Measurements from ENCODE around the gene MYO7A. TPM values are rescaled to one million over a fixed set of nuclear protein-coding genes. Genes with fewer than 3 reads are reported as not detected.

MYO7A gene
- total and polyA plus RNA-seq, 8 donors, result 1.4 to 29.2 (median 3.3) TPM

GRCh38 chr11:77200351-77201268 is 72.6 kb downstream of the MYO7A start:
- 84 to 89% (median 89%) methylated on average over 11 to 12 of the region's 12 CpGs for WGBS, 5 donors
- DNase-seq, result peak in 1 of 2 donors; percentile 16
- TF ChIP-seq POLR2AphosphoS5 (IDR thresholded peaks at IDR 0.05) (no peak), POLR2A (IDR thresholded peaks at IDR 0.05) (no peak), EP300 (IDR thresholded peaks at IDR 0.05) (no peak)
- TF ChIP-seq, protein P1, sequence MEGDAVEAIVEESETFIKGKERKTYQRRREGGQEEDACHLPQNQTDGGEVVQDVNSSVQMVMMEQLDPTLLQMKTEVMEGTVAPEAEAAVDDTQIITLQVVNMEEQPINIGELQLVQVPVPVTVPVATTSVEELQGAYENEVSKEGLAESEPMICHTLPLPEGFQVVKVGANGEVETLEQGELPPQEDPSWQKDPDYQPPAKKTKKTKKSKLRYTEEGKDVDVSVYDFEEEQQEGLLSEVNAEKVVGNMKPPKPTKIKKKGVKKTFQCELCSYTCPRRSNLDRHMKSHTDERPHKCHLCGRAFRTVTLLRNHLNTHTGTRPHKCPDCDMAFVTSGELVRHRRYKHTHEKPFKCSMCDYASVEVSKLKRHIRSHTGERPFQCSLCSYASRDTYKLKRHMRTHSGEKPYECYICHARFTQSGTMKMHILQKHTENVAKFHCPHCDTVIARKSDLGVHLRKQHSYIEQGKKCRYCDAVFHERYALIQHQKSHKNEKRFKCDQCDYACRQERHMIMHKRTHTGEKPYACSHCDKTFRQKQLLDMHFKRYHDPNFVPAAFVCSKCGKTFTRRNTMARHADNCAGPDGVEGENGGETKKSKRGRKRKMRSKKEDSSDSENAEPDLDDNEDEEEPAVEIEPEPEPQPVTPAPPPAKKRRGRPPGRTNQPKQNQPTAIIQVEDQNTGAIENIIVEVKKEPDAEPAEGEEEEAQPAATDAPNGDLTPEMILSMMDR (IDR thresholded peaks at IDR 0.05), result no peak
- Histone ChIP-seq H3K27ac (no peak overlapping the region), H3K36me3 (no peaks in the 10 kb centered on the region), H3K4me3 (no peak overlapping the region), H3K9me3 (no peaks in the 10 kb centered on the region), H3K4me1 (no peaks in the 10 kb centered on the region), H3K27me3 (no peaks in the 10 kb centered on the region)
- intact Hi-C loops (cut with DNase I; ENCODE audit: low total_unique reads), result no loop called here

DNA sequence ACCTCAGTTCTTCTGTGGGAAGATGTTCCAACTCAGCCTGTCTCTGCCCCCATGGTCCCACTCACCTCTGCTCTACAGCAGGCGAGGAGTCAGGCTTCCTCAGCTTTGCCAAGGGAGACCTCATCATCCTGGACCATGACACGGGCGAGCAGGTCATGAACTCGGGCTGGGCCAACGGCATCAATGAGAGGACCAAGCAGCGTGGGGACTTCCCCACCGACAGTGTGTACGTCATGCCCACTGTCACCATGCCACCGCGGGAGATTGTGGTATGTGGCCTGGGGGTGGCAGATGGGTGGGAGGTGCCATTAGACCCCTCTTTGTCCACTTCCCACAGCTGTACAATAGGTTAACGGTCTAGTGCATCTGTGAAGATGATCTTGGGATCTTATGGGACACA is 73.3 kb downstream of the MYO7A start:
- no peak for DNase-seq
- TF ChIP-seq, protein P1 (IDR thresholded peaks at IDR 0.05), result no peak
- TF ChIP-seq POLR2A (IDR thresholded peaks at IDR 0.05) (no peak), EP300 (IDR thresholded peaks at IDR 0.05) (no peak), POLR2AphosphoS5 (IDR thresholded peaks at IDR 0.05) (no peak)
- H3K9me3 ChIP-seq, result no peaks in the 10 kb centered on the region
- no peaks in the 10 kb centered on the region for H3K36me3 ChIP-seq
- H3K27ac ChIP-seq, result no peak overlapping the region
- no peaks in the 10 kb centered on the region for H3K4me1 ChIP-seq
- intact Hi-C loops (cut with DNase I; ENCODE audit: low total_unique reads), result no loop called here
- no peak overlapping the region for H3K4me3 ChIP-seq
- H3K27me3 ChIP-seq, result no peaks in the 10 kb centered on the region
- 87 to 95% (median 92%) methylated on average over 11 of the region's 11 CpGs for WGBS, 5 donors

DNA sequence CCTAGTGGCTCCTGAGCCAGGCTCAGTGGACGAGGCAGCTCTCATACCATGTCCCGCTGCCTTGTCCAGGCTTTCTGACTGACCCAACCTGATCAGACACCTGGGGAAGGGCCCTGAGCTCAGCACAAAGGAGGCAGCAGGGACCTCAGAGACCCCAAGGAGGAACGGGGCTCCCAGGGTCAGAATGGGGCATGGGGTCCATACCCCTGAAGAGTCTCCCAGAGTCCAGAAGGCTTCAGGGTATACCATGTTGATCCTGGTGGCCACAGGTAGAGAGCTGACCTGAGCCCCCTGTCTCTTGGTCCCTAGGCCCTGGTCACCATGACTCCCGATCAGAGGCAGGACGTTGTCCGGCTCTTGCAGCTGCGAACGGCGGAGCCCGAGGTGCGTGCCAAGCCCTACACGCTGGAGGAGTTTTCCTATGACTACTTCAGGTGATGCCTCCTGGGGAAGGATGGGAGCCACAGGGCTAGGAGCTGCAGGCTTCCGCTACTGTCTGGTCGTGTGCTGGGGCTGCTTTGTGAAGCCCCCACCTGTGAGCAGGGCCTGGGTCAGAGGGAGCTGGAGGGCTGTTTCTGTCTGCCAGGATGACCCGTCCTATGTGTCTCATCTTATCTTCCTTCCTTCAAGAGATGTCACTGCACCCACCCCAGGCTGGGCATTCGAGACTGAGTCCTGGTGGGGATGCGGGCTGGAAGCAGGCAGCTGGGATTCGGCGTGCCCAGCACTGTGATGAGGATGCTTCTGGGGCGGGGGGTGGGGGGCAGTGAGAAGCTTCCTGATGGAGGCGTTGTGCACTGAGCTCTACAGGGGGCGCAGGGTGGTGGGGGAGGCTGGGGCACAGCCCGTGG is 74.2 kb downstream of the MYO7A start:
- 93 to 98% (median 97%) methylated on average over 7 to 23 of the region's 23 CpGs for WGBS, 5 donors

More for the DNA sequence above, 74.2 kb downstream of the MYO7A start:
- intact Hi-C loops (cut with DNase I; ENCODE audit: low total_unique reads), result no loop called here
- no peak overlapping the region for H3K4me3 ChIP-seq
- H3K36me3 ChIP-seq, result no peaks in the 10 kb centered on the region
- TF ChIP-seq POLR2AphosphoS5 (IDR thresholded peaks at IDR 0.05), result no peak
- TF ChIP-seq, protein P1 (IDR thresholded peaks at IDR 0.05), result no peak
- TF ChIP-seq EP300 (IDR thresholded peaks at IDR 0.05), result no peak
- no peak for TF ChIP-seq POLR2A (IDR thresholded peaks at IDR 0.05)
- peak in 1 of 2 donors; percentile 24 for DNase-seq
- no peak overlapping the region for H3K27ac ChIP-seq
- H3K4me1 ChIP-seq, result no peaks in the 10 kb centered on the region
- no peaks in the 10 kb centered on the region for H3K27me3 ChIP-seq
- H3K9me3 ChIP-seq, result no peaks in the 10 kb centered on the region
